ENCODE results near the gene SORCS2. TPM values are rescaled to one million over a fixed set of nuclear protein-coding genes. Genes with fewer than 3 reads are reported as not detected.

SORCS2 gene
- polyA plus RNA-seq, 1 of the 3 experiments (the other 2 are of a cell fraction), result 1.6 TPM

DNA sequence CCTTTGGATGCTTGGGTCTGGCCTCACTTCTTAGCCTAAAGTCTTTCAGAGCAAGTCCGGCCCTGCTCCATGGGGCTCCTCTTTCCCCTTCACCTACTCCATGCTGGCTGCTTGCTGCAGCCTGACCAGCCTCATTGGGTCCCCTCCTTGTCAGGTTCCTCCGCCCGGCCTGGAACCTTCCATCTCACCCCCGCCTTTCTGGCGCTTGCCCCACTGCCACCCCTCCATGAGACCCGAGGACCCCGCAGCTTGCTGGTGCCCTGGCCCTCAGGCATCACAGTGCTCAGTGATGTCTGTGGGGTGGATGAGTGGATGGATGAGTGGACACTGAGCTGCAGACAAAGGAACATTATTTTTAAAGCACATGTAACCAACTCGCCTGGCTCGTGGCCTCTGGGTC lies 24.7 kb downstream of the SORCS2 start:
- Histone ChIP-seq H3K4me2 (no peak overlapping the region), H2AFZ (ENCODE audit: low read depth) (no peak overlapping the region), H3K4me3 (ENCODE audit: low read depth in 2 of 2, low read length in 1 of 2) (no peak overlapping the region), H3K27me3 (ENCODE audit: insufficient read depth) (no peaks in the 10 kb centered on the region; the same call in 1 of the 2 replicates), H3K9ac (no peak overlapping the region), H3K27ac (ENCODE audit: low read depth in 2 of 2, low read length in 1 of 2) (no peak overlapping the region), H4K20me1 (ENCODE audit: insufficient read depth) (no peaks in the 10 kb centered on the region), H3K4me1 (ENCODE audit: control insufficient read depth in 1 of 2, insufficient read depth in 2 of 2, low read depth in 1 of 2, low read length in 1 of 2) (peaks cover 0 to 7% of the 10 kb centered on the region in 2 experiments; a peak in 1 of 4 replicates), H3K9me2 (no peaks in the 10 kb centered on the region), H3K79me2 (ENCODE audit: insufficient read depth) (no peaks in the 10 kb centered on the region), H3K9me3 (no peaks in the 10 kb centered on the region), H3K36me3 (replicated peaks in 1 of 2; ENCODE audit: control insufficient read depth in 1 of 2, insufficient read depth in 2 of 2, low read length in 1 of 2) (no peaks in the 10 kb centered on the region), H3F3A (replicated peaks; ENCODE audit: insufficient read depth) (no peaks in the 10 kb centered on the region)
- WGBS (ENCODE audit: low lambda C conversion rate), result 89% methylated on average over 9 of the region's 9 CpGs
- POLR2A ChIA-PET, result no interaction called here
- DNase-seq, result no peak
- TF ChIP-seq FOSL2 (IDR thresholded peaks at IDR 0.05; ENCODE audit: borderline replicate concordance, low read depth), result no peak
- TF ChIP-seq EP300 (IDR thresholded peaks at IDR 0.05; ENCODE audit: borderline replicate concordance in 1 of 2, low read depth in 1 of 2, low read length in 1 of 2), result no peak
- TF ChIP-seq EZH2phosphoT487 (IDR thresholded peaks at IDR 0.05; ENCODE audit: borderline replicate concordance, low read depth), result no peak
- CTCF ChIA-PET, result no interaction called here

DNA sequence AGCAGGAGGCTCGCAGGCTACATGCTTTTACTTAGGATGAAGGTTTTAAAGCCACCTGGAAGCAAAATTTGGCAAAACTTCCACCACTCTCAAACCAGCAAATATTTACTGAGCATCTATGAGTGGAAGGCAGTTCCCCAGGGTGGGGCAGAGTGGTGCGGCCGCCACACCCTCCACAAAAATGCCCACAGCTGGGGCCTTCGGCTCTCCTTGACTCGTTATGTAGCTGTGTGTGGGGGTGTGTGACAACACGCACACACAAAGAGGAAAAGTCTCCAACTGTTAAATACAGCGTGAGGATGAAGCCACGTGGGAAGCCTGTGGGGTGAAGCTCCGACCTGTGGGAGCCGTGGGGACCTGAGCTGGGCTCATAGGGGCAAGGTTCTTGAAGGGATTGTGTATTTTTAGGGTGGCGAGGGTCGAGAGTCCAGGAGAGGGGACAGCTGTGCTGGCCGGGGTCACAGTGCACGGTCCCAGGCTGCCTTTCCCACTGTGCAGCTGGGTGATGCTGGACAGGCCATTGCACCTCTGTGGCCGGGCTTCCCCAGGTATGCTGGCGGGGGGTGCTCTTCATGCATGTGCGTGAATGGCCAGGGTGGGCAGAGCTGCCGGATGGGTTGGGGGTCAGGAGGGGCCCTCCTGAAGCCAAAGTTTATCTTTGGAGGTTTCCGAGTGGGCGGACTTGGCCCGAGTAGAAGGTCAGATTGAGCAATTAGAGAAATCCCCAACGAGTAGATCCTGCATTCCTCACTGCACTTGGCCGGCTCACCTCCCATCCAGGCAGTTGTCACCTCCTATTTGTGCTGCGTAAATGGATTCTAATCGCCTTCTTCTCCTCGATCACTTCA lies 25.4 kb downstream of the SORCS2 start:
- Histone ChIP-seq H3K4me3 (ENCODE audit: low read depth in 2 of 2, low read length in 1 of 2) (no peak overlapping the region), H3K27me3 (ENCODE audit: insufficient read depth) (no peaks in the 10 kb centered on the region; the same call in 1 of the 2 replicates), H3K4me2 (no peak overlapping the region), H3K36me3 (replicated peaks in 1 of 2; ENCODE audit: control insufficient read depth in 1 of 2, insufficient read depth in 2 of 2, low read length in 1 of 2) (no peaks in the 10 kb centered on the region), H4K20me1 (ENCODE audit: insufficient read depth) (no peaks in the 10 kb centered on the region), H3K9me3 (no peaks in the 10 kb centered on the region), H3F3A (replicated peaks; ENCODE audit: insufficient read depth) (no peaks in the 10 kb centered on the region), H3K4me1 (ENCODE audit: control insufficient read depth in 1 of 2, insufficient read depth in 2 of 2, low read depth in 1 of 2, low read length in 1 of 2) (peaks cover 0 to 7% of the 10 kb centered on the region in 2 experiments; a peak in 1 of 4 replicates), H3K27ac (ENCODE audit: low read depth in 2 of 2, low read length in 1 of 2) (no peak overlapping the region), H2AFZ (ENCODE audit: low read depth) (no peak overlapping the region), H3K9ac (no peak overlapping the region), H3K9me2 (no peaks in the 10 kb centered on the region), H3K79me2 (ENCODE audit: insufficient read depth) (no peaks in the 10 kb centered on the region)
- DNase-seq, result no peak
- 64% methylated on average over 13 of the region's 26 CpGs for WGBS (ENCODE audit: low lambda C conversion rate)
- CTCF ChIA-PET, result no interaction called here
- TF ChIP-seq NFIC (IDR thresholded peaks at IDR 0.05; ENCODE audit: borderline replicate concordance) (no peak), RCOR1 (IDR thresholded peaks at IDR 0.05; ENCODE audit: low read length) (no peak), NRF1 (IDR thresholded peaks at IDR 0.05; ENCODE audit: low read depth, low read length) (no peak), ELF1 (IDR thresholded peaks at IDR 0.05) (no peak), FOXJ3 (CRISPR knock-in tag; IDR thresholded peaks at IDR 0.05) (no peak), POLR2AphosphoS5 (IDR thresholded peaks at IDR 0.05; ENCODE audit: low read depth, low read length) (no peak), FOXM1 (IDR thresholded peaks at IDR 0.05; ENCODE audit: low read depth) (no peak), RAD21 (IDR thresholded peaks at IDR 0.05; ENCODE audit: low read length) (no peak), SMC3 (IDR thresholded peaks at IDR 0.05; ENCODE audit: low read depth, low read length) (no peak), JUND (IDR thresholded peaks at IDR 0.05) (no peak), EP300 (IDR thresholded peaks at IDR 0.05; ENCODE audit: borderline replicate concordance in 1 of 2, low read depth in 1 of 2, low read length in 1 of 2) (no peak), SIN3A (IDR thresholded peaks at IDR 0.05; ENCODE audit: borderline replicate concordance, low read depth, low read length) (no peak)
- TF ChIP-seq, protein P1, sequence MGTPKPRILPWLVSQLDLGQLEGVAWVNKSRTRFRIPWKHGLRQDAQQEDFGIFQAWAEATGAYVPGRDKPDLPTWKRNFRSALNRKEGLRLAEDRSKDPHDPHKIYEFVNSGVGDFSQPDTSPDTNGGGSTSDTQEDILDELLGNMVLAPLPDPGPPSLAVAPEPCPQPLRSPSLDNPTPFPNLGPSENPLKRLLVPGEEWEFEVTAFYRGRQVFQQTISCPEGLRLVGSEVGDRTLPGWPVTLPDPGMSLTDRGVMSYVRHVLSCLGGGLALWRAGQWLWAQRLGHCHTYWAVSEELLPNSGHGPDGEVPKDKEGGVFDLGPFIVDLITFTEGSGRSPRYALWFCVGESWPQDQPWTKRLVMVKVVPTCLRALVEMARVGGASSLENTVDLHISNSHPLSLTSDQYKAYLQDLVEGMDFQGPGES (IDR thresholded peaks at IDR 0.05; ENCODE audit: low read depth, low read length), result no peak
- TF ChIP-seq, protein P2, sequence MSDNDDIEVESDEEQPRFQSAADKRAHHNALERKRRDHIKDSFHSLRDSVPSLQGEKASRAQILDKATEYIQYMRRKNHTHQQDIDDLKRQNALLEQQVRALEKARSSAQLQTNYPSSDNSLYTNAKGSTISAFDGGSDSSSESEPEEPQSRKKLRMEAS (IDR thresholded peaks at IDR 0.05; ENCODE audit: low read depth), result no peak
- TF ChIP-seq, protein P3, sequence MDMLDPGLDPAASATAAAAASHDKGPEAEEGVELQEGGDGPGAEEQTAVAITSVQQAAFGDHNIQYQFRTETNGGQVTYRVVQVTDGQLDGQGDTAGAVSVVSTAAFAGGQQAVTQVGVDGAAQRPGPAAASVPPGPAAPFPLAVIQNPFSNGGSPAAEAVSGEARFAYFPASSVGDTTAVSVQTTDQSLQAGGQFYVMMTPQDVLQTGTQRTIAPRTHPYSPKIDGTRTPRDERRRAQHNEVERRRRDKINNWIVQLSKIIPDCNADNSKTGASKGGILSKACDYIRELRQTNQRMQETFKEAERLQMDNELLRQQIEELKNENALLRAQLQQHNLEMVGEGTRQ (IDR thresholded peaks at IDR 0.05; ENCODE audit: borderline replicate concordance, low read depth, low read length), result no peak
- TF ChIP-seq, protein P4, sequence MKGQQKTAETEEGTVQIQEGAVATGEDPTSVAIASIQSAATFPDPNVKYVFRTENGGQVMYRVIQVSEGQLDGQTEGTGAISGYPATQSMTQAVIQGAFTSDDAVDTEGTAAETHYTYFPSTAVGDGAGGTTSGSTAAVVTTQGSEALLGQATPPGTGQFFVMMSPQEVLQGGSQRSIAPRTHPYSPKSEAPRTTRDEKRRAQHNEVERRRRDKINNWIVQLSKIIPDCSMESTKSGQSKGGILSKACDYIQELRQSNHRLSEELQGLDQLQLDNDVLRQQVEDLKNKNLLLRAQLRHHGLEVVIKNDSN (IDR thresholded peaks at IDR 0.05; ENCODE audit: borderline replicate concordance, low read depth), result no peak
- POLR2A ChIA-PET, result no interaction called here

All from SK-N-SH (cell line).